HCT116 (cell line): ENCODE data around the gene PGBD5. TPM values are rescaled to one million over a fixed set of nuclear protein-coding genes. Genes with fewer than 3 reads are reported as not detected.

ENCODE experiments used
- ATAC-seq: fragments of 200-7000 bp; cut with Tn5 transposase; 2 replicates; pipeline ENCODE4 v1.9.1; 2020; ENCODE audit warnings: mild to moderate bottlenecking, moderate library complexity
- BruUV-seq: library from RNA; stranded (reverse); fragments of 400-500 nt; replicated peaks from 2 replicates; lab custom pipeline; 2021; lab: Mats Ljungman, UMichigan
- CTCF ChIA-PET: fragments of 300-600 bp; sonication (Branson Sonifier 250); formaldehyde crosslinking; loops from one replicate; lab custom pipeline; 2021; ENCODE audit warnings: antibody characterized with exemption; lab: Charles Lee
- POLR2A ChIA-PET: fragments of 300-600, 350-600 bp; sonication (Branson Sonifier 250); formaldehyde crosslinking; loops from one replicate; lab custom pipeline; 2021; ENCODE audit warnings: antibody characterized with exemption; lab: Charles Lee
- RAD21 ChIA-PET, 2 experiments: fragments of 300-600 bp; sonication (Branson Sonifier 250); formaldehyde crosslinking; loops; one replicate each; lab custom pipeline; 2023; ENCODE audit warnings: low total read pairs in 2 of 2; ENCODE audit not compliant: uncharacterized antibody in 2 of 2, unreplicated experiment in 2 of 2, low non-redundant PET in 1 of 2; lab: Charles Lee
- DNase-seq: peaks from one replicate; pipeline ENCODE4 v3.0.0-alpha.2; 2010; ENCODE audit warnings: low read depth, low spot score
- H2AFZ ChIP-seq: fragments of 200-600 bp; shearing (Covaris generic), sonication (generic); 2 replicates; pipeline ENCODE4 v1.6.1; 2017; ENCODE audit warnings: low read depth, mixed run types, mixed read lengths, antibody characterized with exemption, low read length; ENCODE audit not compliant: poor library complexity, severe bottlenecking
- H3K27ac ChIP-seq: 2 replicates; pipeline ENCODE4 v1.5.1; 2012; ENCODE audit warnings: low read depth, low read length
- H3K27me3 ChIP-seq: fragments of 200-600 bp; sonication (generic); 2 replicates; pipeline ENCODE4 v1.6.1; 2016; ENCODE audit warnings: mixed run types, low read length, mixed read lengths; ENCODE audit not compliant: insufficient read depth
- H3K36me3 ChIP-seq, 2 experiments: fragments of 200-500 bp in 1 of 2; fragments of 200-600 bp in 1 of 2; sonication (Bioruptor generic) in 1 of 2; sonication (generic) in 1 of 2; 2 replicates each; pipeline versions ENCODE4 v1.5.1 to v1.6.1; 2014 to 2016; ENCODE audit warnings: low read length in 2 of 2, inconsistent platforms in 1 of 2, mixed read lengths in 1 of 2, mixed run types in 1 of 2; ENCODE audit not compliant: insufficient read depth in 2 of 2, control insufficient read depth in 1 of 2
- H3K4me1 ChIP-seq, 2 experiments: fragments of 200-600 bp in 1 of 2; sonication (generic) in 1 of 2; 2 replicates each; pipeline versions ENCODE4 v1.5.1 to v1.6.1; 2012 to 2017; ENCODE audit warnings: low read length in 2 of 2, inconsistent platforms in 1 of 2, mild to moderate bottlenecking in 1 of 2, mixed read lengths in 1 of 2, mixed run types in 1 of 2, moderate library complexity in 1 of 2; ENCODE audit not compliant: insufficient read depth in 2 of 2, control insufficient read depth in 1 of 2
- H3K4me2 ChIP-seq: fragments of 200-600 bp; sonication (generic); 2 replicates; pipeline ENCODE4 v1.6.1; 2017; ENCODE audit warnings: mixed run types, low read length, mixed read lengths
- H3K4me3 ChIP-seq, 2 experiments: fragments of 200-600 bp in 1 of 2; sonication (generic) in 1 of 2; replicated peaks in 1 of 2; 2 replicates each; pipeline ENCODE4 v1.5.1; 2011 to 2016; ENCODE audit warnings: low read length in 2 of 2, control low read depth in 1 of 2, low read depth in 1 of 2, mild to moderate bottlenecking in 1 of 2, mixed read lengths in 1 of 2, mixed run types in 1 of 2
- H3K79me2 ChIP-seq: fragments of 200-600 bp; sonication (generic); 2 replicates; pipeline ENCODE4 v1.6.1; 2017; ENCODE audit warnings: mild to moderate bottlenecking, mixed run types, low read length, moderate library complexity, mixed read lengths; ENCODE audit not compliant: insufficient read depth
- H3K9ac ChIP-seq: fragments of 200-600 bp; sonication (generic); 2 replicates; pipeline ENCODE4 v1.6.1; 2016; ENCODE audit warnings: low read length, mixed read lengths
- H3K9me2 ChIP-seq: fragments of 200-600 bp; sonication (generic), shearing (Covaris generic); 2 replicates; pipeline ENCODE4 v1.6.1; 2017; ENCODE audit warnings: mixed run types, mild to moderate bottlenecking, moderate library complexity; ENCODE audit not compliant: insufficient read depth
- H3K9me3 ChIP-seq, 2 experiments: fragments of 200-500 bp in 1 of 2; fragments of 200-600 bp in 1 of 2; sonication (Bioruptor generic) in 1 of 2; sonication (generic) in 1 of 2; 2 replicates each; pipeline ENCODE4 v1.6.1; 2014 to 2017; ENCODE audit warnings: low read length in 2 of 2, mixed read lengths in 2 of 2, inconsistent platforms in 1 of 2, low read depth in 1 of 2, mild to moderate bottlenecking in 1 of 2, mixed run types in 1 of 2, moderate library complexity in 1 of 2; ENCODE audit not compliant: control insufficient read depth in 1 of 2, insufficient read depth in 1 of 2
- H4K20me1 ChIP-seq: fragments of 200-600 bp; sonication (generic), shearing (Covaris generic); 2 replicates; pipeline ENCODE4 v1.6.1; 2017; ENCODE audit warnings: mixed run types, mild to moderate bottlenecking, moderate library complexity; ENCODE audit not compliant: insufficient read depth
- EZH2phosphoT487 ChIP-seq: fragments of 200-600 bp; IDR thresholded peaks from 2 replicates; pipeline ENCODE4 v1.6.1; 2018; ENCODE audit warnings: antibody characterized with exemption, borderline replicate concordance
- POLR2A ChIP-seq: IDR thresholded peaks from 2 replicates; pipeline ENCODE4 v1.7.0; 2011; ENCODE audit warnings: borderline replicate concordance; ENCODE audit not compliant: insufficient read depth, insufficient read length; ENCODE audit errors: extremely low read depth
- POLR2AphosphoS5 ChIP-seq: IDR thresholded peaks from 2 replicates; pipeline ENCODE4 v1.6.1; 2011; ENCODE audit warnings: mild to moderate bottlenecking, low read depth, low read length, moderate library complexity
- REST ChIP-seq: IDR thresholded peaks from 2 replicates; pipeline ENCODE4 v1.6.1; 2012; ENCODE audit warnings: low read depth
- YY1 ChIP-seq: IDR thresholded peaks from 2 replicates; pipeline ENCODE4 v1.6.1; 2011; ENCODE audit warnings: low read length, low read depth, moderate library complexity, mild to moderate bottlenecking; ENCODE audit not compliant: insufficient replicate concordance; ENCODE audit errors: extremely low read depth
- ZBTB33 ChIP-seq: IDR thresholded peaks from 2 replicates; pipeline ENCODE4 v1.6.1; 2011; ENCODE audit warnings: mild to moderate bottlenecking, low read length, moderate library complexity; ENCODE audit not compliant: insufficient replicate concordance; ENCODE audit errors: extremely low read depth
- intact Hi-C: fragments of 100-400 bp; cut with micrococcal nuclease; formaldehyde crosslinking; loops from 2 replicates; pipeline ENCODE4 v1.10.0; 2022
- total RNA-seq: library from RNA; stranded (reverse); gene quantifications from one replicate; pipeline ENCODE4 v1.2.1, GENCODE V29; 2021; ENCODE audit not compliant: unreplicated experiment

The PGBD5 gene
- total RNA-seq, 1 experiment from 2014 or later, result 0.27 TPM

- Histone ChIP-seq H3K4me2 (no peak overlapping the region), H3K27me3 (no peaks in the 10 kb centered on the region), H3K9ac (no peak overlapping the region), H3K9me3 (no peaks in the 10 kb centered on the region), H4K20me1 (no peaks in the 10 kb centered on the region), H3K4me3 (no peak overlapping the region), H3K27ac (no peak overlapping the region), H3K9me2 (no peaks in the 10 kb centered on the region), H2AFZ (no peak overlapping the region), H3K36me3 (peaks cover 0 to 9% of the 10 kb centered on the region in 2 experiments; a peak in 2 of 4 replicates), H3K4me1 (no peaks in the 10 kb centered on the region), H3K79me2 (no peaks in the 10 kb centered on the region)
- TF ChIP-seq EZH2phosphoT487 (no peak), POLR2AphosphoS5 (no peak), ZBTB33 (no peak), YY1 (no peak), POLR2A (no peak), REST (no peak)
- ChIA-PET CTCF (no interaction called here), RAD21 (no interaction called here), POLR2A (no interaction called here)
- DNase-seq, result no peak
- intact Hi-C loops, result no loop called here
- BruUV-seq, result no TSS peak
- no peak for ATAC-seq
These were observed 151.9 kb downstream of the PGBD5 start for GRCh38 chr1:230274254-230274653.
